IMR-90 (cell line): ENCODE measurements around the gene EIF5A2.

Experiments used
- BHLHE40 ChIP-seq: fragments of 150-350 bp; IDR thresholded peaks from 2 replicates; pipeline ENCODE4 v1.6.1; 2016; ENCODE audit warnings: mild to moderate bottlenecking, low read depth, low read length
- CEBPB ChIP-seq: IDR thresholded peaks from 2 replicates; pipeline ENCODE4 v1.6.1; 2012; ENCODE audit warnings: low read depth, low read length, improper control_type of control experiment
- CTCF ChIP-seq: conservative IDR thresholded peaks from 2 replicates; pipeline ENCODE4 v1.5.1; 2012; ENCODE audit warnings: mild to moderate bottlenecking, low read depth, low read length, improper control_type of control experiment
- MAFK ChIP-seq: IDR thresholded peaks from 2 replicates; pipeline ENCODE4 v1.6.1; 2012; ENCODE audit warnings: low read depth, low read length, improper control_type of control experiment
- MAZ ChIP-seq: IDR thresholded peaks from 2 replicates; pipeline ENCODE4 v1.6.1; 2012; ENCODE audit warnings: low read depth, mild to moderate bottlenecking, low read length, improper control_type of control experiment, moderate library complexity, borderline replicate concordance
- POLR2A ChIP-seq: IDR thresholded peaks from 2 replicates; pipeline ENCODE4 v1.6.1; 2012; ENCODE audit warnings: mild to moderate bottlenecking, low read depth, low read length
- RAD21 ChIP-seq: IDR thresholded peaks from 2 replicates; pipeline ENCODE4 v1.6.1; 2012; ENCODE audit warnings: low read length, improper control_type of control experiment
- RCOR1 ChIP-seq: IDR thresholded peaks from 2 replicates; pipeline ENCODE4 v1.6.1; 2012; ENCODE audit warnings: mild to moderate bottlenecking, low read length, improper control_type of control experiment; ENCODE audit not compliant: insufficient replicate concordance
- RFX5 ChIP-seq: IDR thresholded peaks from 2 replicates; pipeline ENCODE4 v1.8.0; 2012; ENCODE audit warnings: low read depth, mild to moderate bottlenecking, low read length, moderate library complexity

DNA sequence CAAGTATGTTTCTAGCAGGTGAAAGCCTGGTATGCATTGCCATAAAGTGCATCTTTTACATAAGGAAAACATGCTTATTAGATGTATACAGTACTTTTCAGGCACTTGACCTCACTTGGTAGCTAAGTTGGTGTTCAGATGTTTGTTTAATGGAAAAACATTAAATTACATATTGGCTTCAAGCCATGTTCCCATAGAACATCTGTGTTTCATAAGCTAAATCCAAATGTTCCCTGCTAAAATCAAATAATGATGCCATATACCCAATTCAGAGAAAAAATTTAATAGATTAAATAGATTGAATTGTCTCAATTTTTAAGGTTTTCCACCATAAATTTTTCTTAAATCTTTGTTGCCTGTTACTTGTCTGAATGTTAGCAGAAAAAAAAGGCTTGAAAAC lies 19.3 kb downstream of the EIF5A2 start:
- no peak for TF ChIP-seq CTCF
- no peak for TF ChIP-seq POLR2A
- no peak for TF ChIP-seq RCOR1
- TF ChIP-seq RFX5: no peak
- no peak for TF ChIP-seq BHLHE40
- no peak for TF ChIP-seq RAD21
- TF ChIP-seq CEBPB: no peak
- no peak for TF ChIP-seq MAZ
- TF ChIP-seq MAFK: no peak
